Measurements from ENCODE around the gene CCDC61.

- TF ChIP-seq TAF1 (IDR thresholded peaks at IDR 0.05; ENCODE audit: low read depth, low read length) (no peak), POLR2AphosphoS5 (IDR thresholded peaks at IDR 0.05; ENCODE audit: low read depth, low read length) (no peak), POLR2A (IDR thresholded peaks at IDR 0.05; ENCODE audit: low read depth, low read length) (no peak), SPI1 (IDR thresholded peaks at IDR 0.05; ENCODE audit: low read depth, low read length) (no peak)
Observed at GRCh38 chr19:46017874-46018675, 22.8 kb downstream of the CCDC61 start.

Data from GM12891 (cell line).